OCI-LY7 (cell line): ENCODE measurements around the gene ZGRF1.

ENCODE experiments used
- CTCF ChIP-seq: fragments of 200-600 bp; sonication (generic); conservative IDR thresholded peaks from 2 replicates; pipeline ENCODE4 v1.5.1; 2014; ENCODE audit warnings: mild to moderate bottlenecking, antibody characterized with exemption, low read length, moderate library complexity, mixed read lengths
- EZH2phosphoT487 ChIP-seq: fragments of 200-600 bp; sonication (generic); IDR thresholded peaks from 2 replicates; pipeline ENCODE4 v1.6.1; 2018; ENCODE audit warnings: low read depth, borderline replicate concordance, mild to moderate bottlenecking, mixed run types, antibody characterized with exemption, low read length, moderate library complexity, mixed read lengths

GRCh38 chr4:112647785-112648184 is 11.1 kb upstream of the ZGRF1 start:
- TF ChIP-seq CTCF (no peak), EZH2phosphoT487 (no peak)
